HG03045 (cell line): Measurements from ENCODE around the gene RAE1.

Experiments used
- ATAC-seq: cut with Tn5 transposase; IDR thresholded peaks from one replicate; pipeline ENCODE4 v1.9.1; 2021; ENCODE audit warnings: mild to moderate bottlenecking, moderate library complexity; ENCODE audit not compliant: unreplicated experiment

The RAE1 gene

GRCh38 chr20:57369596-57369995 is 18.5 kb downstream of the RAE1 start:
- ATAC-seq = no peak

GRCh38 chr20:57370316-57370715 is 19.3 kb downstream of the RAE1 start:
- no peak for ATAC-seq

GRCh38 chr20:57371363-57371762 is 20.3 kb downstream of the RAE1 start:
- no peak for ATAC-seq

DNA sequence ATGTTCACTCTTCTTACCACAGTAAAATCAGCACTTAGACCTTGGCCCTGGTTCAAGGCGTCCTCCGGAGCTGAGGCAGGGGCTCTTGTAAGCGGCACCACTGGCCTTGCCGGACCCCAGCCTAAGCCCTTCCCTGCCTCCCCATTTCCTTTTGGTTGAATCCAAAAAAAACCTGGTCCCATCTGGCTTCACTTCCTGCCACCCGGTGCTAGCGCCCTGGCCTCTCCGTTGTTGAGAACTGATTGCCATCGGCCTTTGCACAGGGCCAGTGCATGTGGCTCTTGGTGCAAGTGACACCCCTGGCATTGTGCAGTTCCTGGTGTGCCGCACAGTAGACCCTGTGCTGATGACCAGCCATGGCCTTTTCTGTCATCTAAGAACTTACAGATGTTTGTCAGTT is 21.1 kb downstream of the RAE1 start:
- ATAC-seq = no peak

DNA sequence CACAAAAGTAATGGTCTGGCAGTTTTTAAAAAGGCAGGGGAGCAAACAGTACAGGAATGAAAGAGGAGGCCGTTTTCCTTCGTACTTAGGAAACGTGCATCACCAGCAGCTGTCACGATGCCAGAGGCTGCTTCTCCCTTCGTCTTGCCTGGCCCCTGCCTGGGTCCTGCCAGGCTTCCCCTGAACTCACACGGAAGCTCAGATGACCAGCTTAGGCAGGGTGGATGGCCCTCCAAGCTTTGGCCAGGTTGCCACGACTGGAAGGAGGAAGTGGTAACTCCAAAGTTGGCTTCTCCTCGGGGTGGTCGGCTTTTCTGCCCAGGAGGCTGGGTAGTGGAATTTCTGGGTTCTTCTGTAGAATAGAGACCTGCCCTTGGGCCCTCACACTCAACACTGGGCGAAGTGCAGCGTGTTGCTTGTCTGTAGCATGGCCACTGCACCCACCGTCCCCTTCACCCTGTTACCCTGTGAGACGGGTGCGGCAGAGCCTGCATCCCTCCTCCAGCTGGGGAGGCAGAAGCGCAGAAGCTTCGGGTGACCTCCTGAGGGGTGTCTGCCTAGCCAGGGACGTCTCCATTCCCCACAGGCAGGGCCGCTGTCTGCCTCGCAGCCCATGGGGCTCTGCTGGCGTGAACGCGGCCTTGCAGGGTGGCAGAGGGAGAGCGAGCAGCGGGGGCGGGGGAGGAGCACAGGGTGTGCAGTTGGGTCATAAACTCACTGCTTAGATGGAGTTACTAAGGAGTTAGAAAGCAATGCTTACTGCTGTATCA is 21.7 kb downstream of the RAE1 start:
- ATAC-seq = no peak

GRCh38 chr20:57374343-57374930 is 23.4 kb downstream of the RAE1 start:
- no peak for ATAC-seq

- ATAC-seq = no peak
Observed at GRCh38 chr20:57374931-57375651, 24.0 kb downstream of the RAE1 start.

- no peak for ATAC-seq
Observed at GRCh38 chr20:57375652-57376230, 24.7 kb downstream of the RAE1 start.

DNA sequence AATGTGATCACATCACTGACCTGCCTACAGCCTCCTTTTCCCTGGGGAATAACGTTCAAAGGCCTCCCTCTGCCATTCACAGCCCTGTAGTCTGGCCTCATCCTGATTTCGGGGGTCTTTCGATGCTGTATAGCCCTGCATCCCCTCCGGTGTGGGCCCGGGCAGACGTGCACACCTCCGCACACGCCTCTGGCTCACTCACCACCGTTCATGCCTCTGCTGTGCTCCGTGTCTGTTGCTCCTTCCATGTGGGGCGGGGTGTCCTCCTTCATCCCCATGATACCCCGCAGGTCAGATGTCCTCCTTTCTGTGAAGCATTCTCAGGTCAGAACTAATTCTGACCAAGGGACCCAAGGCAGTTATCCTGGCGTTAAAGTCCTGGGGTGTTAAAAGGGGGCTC is 26.3 kb downstream of the RAE1 start:
- ATAC-seq = no peak

DNA sequence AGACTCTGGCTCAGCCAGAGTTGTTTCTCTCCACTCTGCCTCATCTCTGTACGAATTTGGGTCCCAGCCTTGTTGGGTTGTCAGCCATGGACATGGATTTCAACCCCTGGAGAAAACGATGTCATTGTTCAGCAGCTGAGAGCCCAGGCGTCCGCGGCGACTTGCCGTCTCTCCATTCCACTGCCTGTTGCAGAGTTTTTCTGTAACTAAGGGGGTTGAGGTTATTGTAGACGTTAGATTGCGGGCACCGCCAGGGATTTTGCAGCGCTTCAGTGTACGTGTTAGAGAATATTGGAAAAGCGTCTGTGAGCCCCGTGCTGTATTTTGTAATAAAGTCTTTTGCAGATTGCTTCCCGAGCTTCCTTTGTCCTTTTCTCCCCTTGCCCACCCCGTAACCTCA is 27.1 kb downstream of the RAE1 start:
- ATAC-seq = no peak

DNA sequence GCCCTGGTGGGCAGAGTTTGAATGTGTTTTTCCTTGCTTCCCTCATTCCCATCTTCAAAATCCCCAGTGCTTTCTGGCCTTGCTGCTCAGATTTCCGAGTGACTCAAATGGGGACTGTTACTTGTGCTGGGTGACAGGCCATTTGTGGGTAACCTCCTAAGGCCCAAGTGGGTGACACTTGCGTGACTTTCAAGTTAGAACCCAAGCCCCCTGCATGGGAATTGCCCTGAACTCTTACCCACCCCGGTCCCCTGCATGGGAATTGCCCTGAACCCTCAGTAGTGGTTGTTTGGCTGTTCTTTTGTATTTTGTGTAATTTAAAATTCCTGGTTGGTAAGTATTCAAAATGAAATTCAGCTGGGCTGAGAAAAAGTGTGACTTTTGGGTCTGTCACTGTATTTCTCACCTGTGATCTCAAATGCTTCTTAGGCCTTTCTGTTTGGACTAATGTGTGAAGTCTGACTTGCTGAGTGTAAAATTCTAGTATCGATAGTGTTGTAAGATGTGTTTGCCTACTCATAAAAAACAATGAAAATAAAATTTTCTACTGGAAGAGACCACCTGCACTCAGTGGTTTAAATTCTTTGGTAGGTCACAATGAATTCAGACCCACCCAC is 27.7 kb downstream of the RAE1 start:
- no peak for ATAC-seq

- ATAC-seq = no peak
Observed at GRCh38 chr20:57379263-57379647, 28.2 kb downstream of the RAE1 start.

GRCh38 chr20:57380081-57380750 is 29.2 kb downstream of the RAE1 start:
- ATAC-seq = no peak

GRCh38 chr20:57381596-57382503 is 30.8 kb downstream of the RAE1 start:
- ATAC-seq = no peak

DNA sequence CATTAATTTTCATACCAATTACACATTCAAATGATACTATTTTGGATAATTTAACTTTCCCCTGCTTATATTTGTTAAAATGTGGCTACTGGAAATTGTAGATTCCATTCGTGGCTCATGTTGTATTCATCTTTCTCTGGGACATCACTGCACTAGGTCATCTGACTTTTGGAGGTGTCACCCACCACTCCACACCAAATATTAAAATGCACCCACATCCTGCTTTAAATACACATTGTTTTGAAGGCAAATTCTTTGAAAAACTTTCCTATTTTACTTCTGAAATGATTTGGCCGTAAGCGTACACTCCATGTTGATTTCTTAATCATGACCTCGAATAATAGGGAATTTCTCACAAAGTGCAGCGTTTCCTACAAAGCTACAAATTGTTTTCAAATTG is 31.5 kb downstream of the RAE1 start:
- ATAC-seq = no peak

DNA sequence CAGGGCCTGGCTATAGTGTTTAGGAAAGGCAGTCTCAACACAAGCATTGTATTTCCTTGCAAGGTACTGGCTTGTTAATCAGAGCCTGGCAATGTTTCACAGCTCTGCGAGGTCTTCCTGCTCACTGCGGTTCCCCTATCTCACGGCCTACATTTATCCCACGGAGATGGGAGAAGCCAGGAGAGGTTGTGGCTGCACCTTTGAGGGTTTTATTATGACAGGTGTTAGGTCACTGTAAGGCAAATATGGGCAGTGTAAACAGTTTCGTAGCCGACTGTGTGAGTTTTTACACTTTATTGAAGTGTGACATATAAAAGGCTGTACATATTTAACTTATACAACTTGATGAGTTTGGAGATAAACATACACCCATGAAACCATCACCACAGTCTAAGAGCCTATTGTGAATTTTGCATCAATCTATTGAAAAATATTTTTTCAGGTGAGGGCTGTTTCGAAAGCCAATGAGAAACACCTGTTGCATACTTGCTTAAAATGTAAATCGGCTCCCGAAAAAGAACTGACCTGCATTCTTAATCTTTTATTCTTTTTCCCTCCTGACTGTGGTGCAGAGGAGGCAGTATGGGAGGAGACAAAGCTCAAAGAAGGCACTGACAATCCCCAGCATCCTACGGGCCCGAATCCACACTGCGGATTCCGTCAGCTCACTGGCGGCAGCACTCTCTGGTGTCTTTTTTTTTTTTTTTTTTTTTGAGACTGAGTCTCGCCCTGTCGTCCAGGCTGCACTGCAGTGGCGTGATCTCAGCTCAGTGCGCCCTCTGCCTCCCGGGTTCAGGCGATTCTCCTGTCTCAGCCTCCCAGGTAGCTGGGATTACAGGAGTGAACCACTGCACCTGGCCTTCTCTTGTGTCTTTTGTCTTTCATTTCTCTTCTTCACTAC is 32.6 kb downstream of the RAE1 start:
- ATAC-seq = no peak

DNA sequence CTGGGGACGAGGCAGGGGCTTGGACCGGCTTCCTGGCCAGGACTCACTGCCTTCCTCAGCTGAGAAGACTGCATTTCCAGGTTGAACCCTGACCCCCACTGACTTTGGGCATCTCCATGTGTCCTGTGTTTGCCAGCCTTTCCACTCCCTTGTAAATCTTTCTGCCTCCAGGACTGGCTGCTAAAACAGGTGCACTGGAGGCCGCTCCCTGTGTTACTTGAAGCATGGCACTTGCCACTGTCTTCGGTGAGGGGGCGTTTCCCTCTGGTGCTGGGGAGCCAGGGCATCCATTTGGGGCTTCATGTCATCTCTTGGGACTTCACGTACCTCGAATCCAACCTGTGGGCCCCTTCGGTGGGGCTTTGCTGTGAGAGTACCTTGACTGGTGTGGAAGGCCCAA is 33.4 kb downstream of the RAE1 start:
- ATAC-seq = no peak

DNA sequence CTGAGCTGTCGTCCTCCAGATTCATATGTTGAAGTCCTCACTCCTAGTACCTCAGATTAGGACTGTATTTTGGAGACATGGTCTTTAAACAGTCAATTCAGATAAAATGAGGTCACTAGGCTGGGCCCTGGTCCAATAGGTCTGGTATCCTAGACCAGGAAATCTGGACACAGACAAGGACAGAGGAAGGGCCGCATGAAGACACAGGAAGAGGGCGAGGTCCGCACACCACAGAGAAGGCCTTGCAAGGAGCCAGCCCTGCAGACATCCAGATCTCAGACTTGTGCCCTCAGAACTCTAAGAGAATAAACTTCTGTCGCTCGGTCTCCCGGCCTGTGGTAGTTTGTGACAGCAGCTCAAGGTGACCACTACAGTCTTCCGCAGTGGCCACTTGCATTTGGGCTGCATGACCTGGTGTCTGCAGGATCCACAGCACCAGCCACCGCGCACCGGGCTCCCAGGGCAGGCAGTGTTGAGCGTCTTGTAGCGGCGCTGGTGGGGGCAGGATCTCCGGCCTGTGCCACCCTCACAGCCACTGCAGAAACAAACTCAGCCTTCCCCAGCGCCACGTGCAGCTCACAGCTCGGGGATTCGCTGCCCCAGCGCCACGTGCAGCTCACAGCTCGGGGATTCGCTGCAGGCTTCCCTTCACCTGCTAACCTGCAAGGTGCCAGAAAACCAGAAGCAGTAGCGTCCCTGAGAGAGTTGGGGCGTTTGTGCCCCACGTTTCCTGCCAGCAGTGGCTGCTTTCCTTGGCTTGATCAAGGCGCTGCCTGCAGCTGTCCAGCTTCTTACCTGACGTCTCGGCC is 34.1 kb downstream of the RAE1 start:
- no peak for ATAC-seq
